IgD-negative memory B cell (primary cell): Measurements from ENCODE around the gene NLGN3. TPM values are rescaled to one million over a fixed set of nuclear protein-coding genes. Genes with fewer than 3 reads are reported as not detected.
A peak's percentile ranks its signal among the peaks of the same experiment; 100 is the strongest.

Source experiments
- H3K27ac Mint-ChIP-seq, 3 donors: one replicate each; pipeline ENCODE4 v1.8.0; 2020 to 2022; ENCODE audit warnings: mild to moderate bottlenecking in 3 of 3, mixed read lengths in 3 of 3, moderate library complexity in 1 of 3
- H3K27me3 Mint-ChIP-seq: one replicate; pipeline ENCODE4 v1.8.0; 2021; ENCODE audit warnings: mixed read lengths
- H3K36me3 Mint-ChIP-seq: one replicate; pipeline ENCODE4 v1.8.0; 2020; ENCODE audit warnings: mild to moderate bottlenecking, mixed read lengths
- H3K4me1 Mint-ChIP-seq, 3 donors: one replicate each; pipeline ENCODE4 v1.8.0; 2020 to 2022; ENCODE audit warnings: mixed read lengths in 3 of 3, mild to moderate bottlenecking in 1 of 3
- H3K4me3 Mint-ChIP-seq, 4 donors: one replicate each; pipeline ENCODE4 v1.8.0; 2020 to 2022; ENCODE audit warnings: mild to moderate bottlenecking in 4 of 4, mixed read lengths in 4 of 4, moderate library complexity in 3 of 4
- H3K9me3 Mint-ChIP-seq, 3 donors: one replicate each; pipeline ENCODE4 v1.8.0; 2020 to 2021; ENCODE audit warnings: mixed read lengths in 3 of 3, mild to moderate bottlenecking in 1 of 3
- polyA plus RNA-seq: library from polyadenylated mRNA; unstranded; fragments of 300-500 nt; fragmentation: Illumina TruSeq; gene quantifications from one replicate; pipeline ENCODE4 v1.2.3, GENCODE V29; 2021

NLGN3 gene
- polyA plus RNA-seq, 1 donor from 2014 or later, result 0.15 TPM

- Mint-ChIP-seq H3K27ac (peak overlapping the region; percentile 43 to 99 (median 86)), H3K9me3 (no peaks in the 10 kb centered on the region), H3K27me3 (peaks cover 10% of the 10 kb centered on the region), H3K36me3 (peaks cover 6% of the 10 kb centered on the region), H3K4me3 (peak overlapping the region in 2 of 4 donors; percentile 63 to 83), H3K4me1 (peaks cover 28 to 44% (median 33%) of the 10 kb centered on the region in 3 donors)
Observed at GRCh38 chrX:71107245-71107644, 37.4 kb upstream of the NLGN3 start.

- Mint-ChIP-seq H3K9me3 (no peaks in the 10 kb centered on the region), H3K27ac (peak overlapping the region; percentile 43 to 99 (median 86)), H3K4me1 (peaks cover 29 to 45% (median 38%) of the 10 kb centered on the region in 3 donors), H3K36me3 (peaks cover 6% of the 10 kb centered on the region), H3K27me3 (peaks cover 10% of the 10 kb centered on the region), H3K4me3 (peak overlapping the region; percentile 13 to 84 (median 75))
Observed at GRCh38 chrX:71107762-71108360, 36.8 kb upstream of the NLGN3 start.

DNA sequence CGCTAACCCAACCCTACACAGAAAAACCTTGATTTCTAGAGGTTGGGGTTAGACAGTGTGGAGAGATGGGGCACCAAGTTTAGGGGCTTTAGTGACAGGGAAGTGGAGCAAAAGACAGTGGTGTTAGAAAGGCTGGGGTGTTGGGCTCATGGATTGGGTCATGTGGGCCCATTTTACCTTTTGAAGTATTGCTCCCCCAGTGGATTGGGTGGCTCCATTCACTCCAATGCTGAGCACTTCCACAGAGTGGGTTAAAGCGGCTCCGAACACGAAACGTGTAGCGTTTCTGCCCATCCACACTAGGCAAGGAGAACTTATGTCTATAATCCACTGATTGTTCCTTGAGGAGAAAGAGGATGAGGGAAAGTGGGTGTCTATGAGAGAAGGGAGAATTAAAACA is 35.6 kb upstream of the NLGN3 start:
- peak overlapping the region; percentile 83 to 98 (median 90) for H3K4me3 Mint-ChIP-seq
- H3K27me3 Mint-ChIP-seq, result peaks cover 7% of the 10 kb centered on the region
- peaks cover 6% of the 10 kb centered on the region for H3K36me3 Mint-ChIP-seq
- peaks cover 23 to 42% (median 32%) of the 10 kb centered on the region in 3 donors for H3K4me1 Mint-ChIP-seq
- peak overlapping the region; percentile 60 to 99 (median 99) for H3K27ac Mint-ChIP-seq
- no peaks in the 10 kb centered on the region for H3K9me3 Mint-ChIP-seq

GRCh38 chrX:71111141-71111843 is 33.3 kb upstream of the NLGN3 start, which contains the start of gene IL2RG:
IL2RG (minus strand) TSS chrX:71111577; CDS start chrX:71111539, 38 bp downstream.
- H3K4me3 Mint-ChIP-seq, result peak within 1 kb of the TSS; percentile 92 to 98 (median 96)
- H3K27ac Mint-ChIP-seq, result peak within 1 kb of the TSS; percentile 99 to 100 (median 99)
- peaks cover 7% of the 10 kb centered on the region for H3K27me3 Mint-ChIP-seq
- no peaks in the 10 kb centered on the region for H3K9me3 Mint-ChIP-seq
- peaks cover 8% of the 10 kb centered on the region for H3K36me3 Mint-ChIP-seq
- H3K4me1 Mint-ChIP-seq, result peaks cover 12 to 30% (median 24%) of the 10 kb centered on the region in 3 donors

- Mint-ChIP-seq H3K36me3 (peaks cover 5% of the 10 kb centered on the region), H3K4me3 (peak overlapping the region; percentile 92 to 98 (median 96)), H3K27ac (peak overlapping the region; percentile 99 to 100 (median 99)), H3K9me3 (no peaks in the 10 kb centered on the region), H3K27me3 (peaks cover 7% of the 10 kb centered on the region), H3K4me1 (peaks cover 12 to 27% (median 24%) of the 10 kb centered on the region in 3 donors)
Observed at GRCh38 chrX:71111921-71112431, 32.7 kb upstream of the NLGN3 start.

- Mint-ChIP-seq H3K4me1 (peaks cover 5 to 11% (median 7%) of the 10 kb centered on the region in 3 donors), H3K36me3 (peaks cover 2% of the 10 kb centered on the region), H3K9me3 (no peaks in the 10 kb centered on the region), H3K4me3 (peak overlapping the region in 1 of 4 donors; percentile 23), H3K27ac (peak overlapping the region in 2 of 3 donors; percentile 27 to 98), H3K27me3 (peaks cover 1% of the 10 kb centered on the region)
Observed at GRCh38 chrX:71117358-71117757, 27.3 kb upstream of the NLGN3 start.

DNA sequence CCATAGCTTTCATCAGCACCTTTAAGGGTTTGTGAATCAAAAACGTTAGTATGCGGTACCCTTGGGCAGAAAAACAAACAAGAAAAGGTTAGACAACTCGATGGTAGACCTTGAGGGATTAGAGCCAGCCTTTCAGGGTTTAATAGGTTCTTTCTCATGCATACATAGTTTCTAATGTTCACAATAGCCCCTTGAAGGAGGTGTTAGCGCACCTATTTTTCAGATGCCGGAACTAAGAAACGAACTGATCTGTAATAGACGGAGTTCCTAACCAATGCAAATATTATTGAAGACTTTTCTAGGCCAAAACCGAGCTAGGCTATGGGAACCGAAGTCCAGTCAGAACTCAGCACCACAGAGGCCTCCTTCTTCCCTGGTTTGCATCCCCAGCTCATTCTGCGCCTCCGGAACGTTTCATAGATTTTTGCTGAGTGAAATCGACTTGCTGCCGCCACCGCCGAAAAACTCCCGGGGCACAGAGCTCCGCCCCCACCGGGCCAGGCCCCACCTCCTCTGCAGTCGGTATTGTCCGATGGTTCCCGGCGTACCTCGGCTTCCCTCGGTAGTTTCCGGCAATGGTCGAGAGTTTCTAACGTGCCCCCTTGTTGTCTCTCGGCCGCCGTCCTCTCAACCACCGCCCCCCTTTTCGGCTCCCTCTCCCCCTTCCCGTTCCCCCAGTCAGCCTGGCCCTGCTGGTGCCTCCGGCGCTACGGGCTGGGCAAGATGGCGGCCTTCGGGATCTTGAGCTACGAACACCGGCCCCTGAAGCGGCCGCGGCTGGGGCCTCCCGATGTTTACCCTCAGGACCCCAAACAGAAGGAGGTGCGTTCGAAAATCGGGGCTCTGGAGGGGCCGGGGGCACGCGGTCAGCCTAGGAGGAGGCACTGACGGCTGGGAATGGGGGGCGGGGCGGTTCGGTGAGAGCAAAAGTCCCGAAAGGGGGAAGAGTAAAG is 26.3 kb upstream of the NLGN3 start, which contains the start of gene MED12:
Gene MED12 (plus strand): TSS at position 565 of the 953 bp plus-strand sequence. CDS start 159 bp downstream, at position 724.
- H3K4me1 Mint-ChIP-seq, result peaks cover 0 to 6% (median 6%) of the 10 kb centered on the region in 3 donors
- peak within 1 kb of the TSS; percentile 85 to 96 (median 94) for H3K4me3 Mint-ChIP-seq
- no peaks in the 10 kb centered on the region for H3K9me3 Mint-ChIP-seq
- peaks cover 1% of the 10 kb centered on the region for H3K27me3 Mint-ChIP-seq
- peaks cover 4% of the 10 kb centered on the region for H3K36me3 Mint-ChIP-seq
- H3K27ac Mint-ChIP-seq, result peak within 1 kb of the TSS; percentile 91 to 98 (median 96)

GRCh38 chrX:71118985-71119535 is 25.6 kb upstream of the NLGN3 start:
- H3K4me3 Mint-ChIP-seq, result peak overlapping the region; percentile 85 to 96 (median 94)
- no peaks in the 10 kb centered on the region for H3K9me3 Mint-ChIP-seq
- peaks cover 0 to 5% (median 4%) of the 10 kb centered on the region in 3 donors for H3K4me1 Mint-ChIP-seq
- peaks cover 1% of the 10 kb centered on the region for H3K27me3 Mint-ChIP-seq
- H3K27ac Mint-ChIP-seq, result peak overlapping the region; percentile 53 to 98 (median 96)
- H3K36me3 Mint-ChIP-seq, result peaks cover 4% of the 10 kb centered on the region

GRCh38 chrX:71128166-71128833 is 16.3 kb upstream of the NLGN3 start:
- Mint-ChIP-seq H3K27me3 (no peaks in the 10 kb centered on the region), H3K4me3 (no peak overlapping the region), H3K36me3 (peaks cover 3% of the 10 kb centered on the region), H3K9me3 (no peaks in the 10 kb centered on the region), H3K4me1 (peaks cover 5 to 7% (median 6%) of the 10 kb centered on the region in 3 donors), H3K27ac (no peak overlapping the region)

DNA sequence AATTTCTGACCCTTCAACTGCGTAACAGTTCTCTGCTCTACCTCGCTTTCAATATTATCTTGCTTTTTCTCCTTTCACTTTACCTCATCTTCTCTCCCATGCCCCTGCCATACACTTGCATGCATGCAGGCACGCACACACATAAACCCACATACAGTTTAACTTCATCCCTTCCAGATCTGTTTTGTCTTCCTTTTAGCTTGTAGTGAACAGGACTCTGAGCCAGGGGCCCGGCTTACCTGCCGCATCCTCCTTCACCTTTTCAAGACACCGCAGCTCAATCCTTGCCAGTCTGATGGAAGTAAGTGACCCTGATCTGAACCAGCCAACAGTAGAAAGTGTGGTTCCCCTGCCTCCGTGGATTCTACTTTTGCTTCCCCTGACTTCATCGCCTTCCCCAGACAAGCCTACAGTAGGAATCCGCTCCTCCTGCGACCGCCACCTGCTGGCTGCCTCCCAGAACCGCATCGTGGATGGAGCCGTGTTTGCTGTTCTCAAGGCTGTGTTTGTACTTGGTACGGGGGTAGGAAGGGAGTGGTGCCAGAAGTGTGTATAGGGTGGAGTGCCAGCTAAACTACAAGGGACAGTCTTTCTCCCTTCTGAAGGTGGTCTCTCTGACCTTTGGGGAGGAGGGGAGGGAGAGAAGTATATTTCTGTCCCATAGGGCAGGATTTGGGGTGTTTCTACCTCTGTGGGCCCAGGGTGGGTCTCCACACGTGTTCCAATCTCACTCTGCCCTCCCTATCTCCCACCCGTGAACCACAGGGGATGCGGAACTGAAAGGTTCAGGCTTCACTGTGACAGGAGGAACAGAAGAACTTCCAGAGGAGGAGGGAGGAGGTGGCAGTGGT is 15.5 kb upstream of the NLGN3 start:
- Mint-ChIP-seq H3K9me3 (no peaks in the 10 kb centered on the region), H3K27me3 (no peaks in the 10 kb centered on the region), H3K4me3 (peak overlapping the region in 1 of 4 donors; percentile 50), H3K4me1 (peaks cover 5 to 6% (median 6%) of the 10 kb centered on the region in 3 donors), H3K27ac (peak overlapping the region in 2 of 3 donors; percentile 58 to 88), H3K36me3 (peaks cover 3% of the 10 kb centered on the region)

GRCh38 chrX:71131510-71131909 is 13.1 kb upstream of the NLGN3 start:
- Mint-ChIP-seq H3K4me3 (no peak overlapping the region), H3K27me3 (peaks cover 2% of the 10 kb centered on the region), H3K27ac (peak overlapping the region in 1 of 3 donors; percentile 54), H3K9me3 (no peaks in the 10 kb centered on the region), H3K36me3 (peaks cover 5% of the 10 kb centered on the region), H3K4me1 (peaks cover 3 to 6% (median 5%) of the 10 kb centered on the region in 3 donors)

GRCh38 chrX:71140440-71140839 is 4.2 kb upstream of the NLGN3 start:
- H3K4me1 Mint-ChIP-seq, result peaks cover 0 to 7% (median 0%) of the 10 kb centered on the region in 3 donors
- no peak overlapping the region for H3K4me3 Mint-ChIP-seq
- H3K36me3 Mint-ChIP-seq, result peaks cover 2% of the 10 kb centered on the region
- peaks cover 2% of the 10 kb centered on the region for H3K27me3 Mint-ChIP-seq
- H3K9me3 Mint-ChIP-seq, result no peaks in the 10 kb centered on the region
- no peak overlapping the region for H3K27ac Mint-ChIP-seq

DNA sequence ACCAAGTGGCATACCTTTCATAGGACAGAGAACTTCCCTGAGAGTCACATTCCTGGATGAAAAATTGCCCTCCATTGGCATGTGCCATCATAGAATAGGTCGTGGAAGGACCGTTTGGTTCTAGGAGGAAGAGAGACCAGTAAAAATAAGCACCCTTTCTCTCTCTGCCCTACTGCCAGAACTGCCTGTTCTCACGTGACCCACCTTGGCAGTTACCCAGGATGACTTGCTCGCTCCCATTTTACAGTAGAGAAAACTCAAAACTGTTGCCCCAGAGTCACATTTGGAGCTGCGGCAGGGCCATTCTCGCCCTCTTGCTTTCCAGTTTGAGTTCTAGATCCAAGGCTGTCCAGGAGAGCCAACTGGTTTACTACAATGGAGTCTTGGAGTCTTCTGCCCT is 1.1 kb upstream of the NLGN3 start:
- Mint-ChIP-seq H3K36me3 (peaks cover 2% of the 10 kb centered on the region), H3K4me3 (peak overlapping the region in 1 of 4 donors; percentile 45), H3K27me3 (no peaks in the 10 kb centered on the region), H3K27ac (peak overlapping the region in 2 of 3 donors; percentile 4 to 59), H3K4me1 (peaks cover 0 to 12% (median 6%) of the 10 kb centered on the region in 3 donors), H3K9me3 (no peaks in the 10 kb centered on the region)
